GM13977 (cell line): ENCODE results near the gene BTBD9.

ENCODE experiments used
- DNase-seq: peaks from one replicate; pipeline ENCODE4 v3.0.0; 2012; ENCODE audit warnings: low spot score
- in situ Hi-C: fragments of 300-500 bp; cut with MboI; formaldehyde crosslinking; loops from one replicate; pipeline ENCODE4 v1.12.0; 2022; ENCODE audit warnings: low sequenced_read_pairs, low pct_unique_long_range_greater_than_20kb, mixed read lengths, inconsistent platforms; ENCODE audit not compliant: unreplicated experiment
- TF ChIP-seq, protein P1 (sequence below): IDR thresholded peaks from 2 replicates; pipeline ENCODE4 v1.5.1; 2012; ENCODE audit warnings: mild to moderate bottlenecking, control low read depth; ENCODE audit not compliant: insufficient read depth; ENCODE audit errors: extremely low read depth, missing control alignments

The BTBD9 gene

DNA sequence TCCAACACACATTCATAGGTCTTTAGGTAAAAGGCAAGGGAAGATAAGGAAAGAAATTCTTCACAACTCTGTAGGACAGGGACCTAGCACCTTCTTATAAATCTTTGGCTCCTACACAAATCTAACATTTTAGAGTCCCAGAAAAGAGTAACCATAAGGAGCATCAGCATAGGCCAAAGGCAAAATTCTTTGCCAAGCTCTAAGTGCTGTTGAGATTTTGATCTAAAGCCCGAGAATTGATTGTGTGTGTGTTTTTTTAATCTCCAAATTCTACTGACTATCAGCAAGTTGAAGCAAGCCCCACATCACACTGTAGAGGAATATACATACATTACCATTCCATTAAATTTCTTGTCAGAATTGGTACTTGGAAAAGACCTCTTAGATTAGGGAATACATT lies 233.6 kb downstream of the BTBD9 start:
- DNase-seq = no peak
- TF ChIP-seq, protein P1, sequence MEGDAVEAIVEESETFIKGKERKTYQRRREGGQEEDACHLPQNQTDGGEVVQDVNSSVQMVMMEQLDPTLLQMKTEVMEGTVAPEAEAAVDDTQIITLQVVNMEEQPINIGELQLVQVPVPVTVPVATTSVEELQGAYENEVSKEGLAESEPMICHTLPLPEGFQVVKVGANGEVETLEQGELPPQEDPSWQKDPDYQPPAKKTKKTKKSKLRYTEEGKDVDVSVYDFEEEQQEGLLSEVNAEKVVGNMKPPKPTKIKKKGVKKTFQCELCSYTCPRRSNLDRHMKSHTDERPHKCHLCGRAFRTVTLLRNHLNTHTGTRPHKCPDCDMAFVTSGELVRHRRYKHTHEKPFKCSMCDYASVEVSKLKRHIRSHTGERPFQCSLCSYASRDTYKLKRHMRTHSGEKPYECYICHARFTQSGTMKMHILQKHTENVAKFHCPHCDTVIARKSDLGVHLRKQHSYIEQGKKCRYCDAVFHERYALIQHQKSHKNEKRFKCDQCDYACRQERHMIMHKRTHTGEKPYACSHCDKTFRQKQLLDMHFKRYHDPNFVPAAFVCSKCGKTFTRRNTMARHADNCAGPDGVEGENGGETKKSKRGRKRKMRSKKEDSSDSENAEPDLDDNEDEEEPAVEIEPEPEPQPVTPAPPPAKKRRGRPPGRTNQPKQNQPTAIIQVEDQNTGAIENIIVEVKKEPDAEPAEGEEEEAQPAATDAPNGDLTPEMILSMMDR = no peak
- in situ Hi-C loops = no loop called here

DNA sequence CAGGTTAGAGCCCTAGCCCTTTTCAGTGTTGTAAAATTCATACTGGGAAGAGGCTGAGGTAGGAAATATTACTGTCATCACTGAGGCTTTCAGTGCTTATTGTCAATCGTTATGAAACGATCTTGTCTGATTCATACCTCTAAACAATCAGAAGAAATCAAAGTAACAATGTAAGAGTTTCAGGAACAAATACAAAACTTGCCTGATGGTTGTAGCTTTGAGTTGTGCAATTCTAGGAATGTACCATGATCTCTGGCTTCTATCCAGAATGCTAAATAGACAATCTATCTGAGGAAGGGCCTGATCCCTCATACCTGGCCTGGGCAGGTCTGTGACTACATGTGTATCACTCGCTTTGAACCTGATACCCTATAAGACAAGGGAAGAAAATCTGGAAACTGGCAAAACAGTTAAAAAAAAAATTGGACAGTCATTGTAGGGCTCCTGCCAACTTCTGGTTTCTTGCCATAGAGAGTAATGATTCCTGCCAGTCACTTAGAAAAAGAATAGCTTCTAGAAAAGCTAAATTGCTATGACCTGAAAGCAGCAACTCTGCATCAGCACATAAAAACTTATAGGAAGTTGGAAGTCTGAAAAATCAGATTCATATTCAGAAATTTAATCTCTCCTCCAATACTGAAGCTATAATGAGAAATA lies 234.7 kb downstream of the BTBD9 start:
- TF ChIP-seq, protein P1 = no peak
- in situ Hi-C loops = no loop called here
- no peak for DNase-seq

DNA sequence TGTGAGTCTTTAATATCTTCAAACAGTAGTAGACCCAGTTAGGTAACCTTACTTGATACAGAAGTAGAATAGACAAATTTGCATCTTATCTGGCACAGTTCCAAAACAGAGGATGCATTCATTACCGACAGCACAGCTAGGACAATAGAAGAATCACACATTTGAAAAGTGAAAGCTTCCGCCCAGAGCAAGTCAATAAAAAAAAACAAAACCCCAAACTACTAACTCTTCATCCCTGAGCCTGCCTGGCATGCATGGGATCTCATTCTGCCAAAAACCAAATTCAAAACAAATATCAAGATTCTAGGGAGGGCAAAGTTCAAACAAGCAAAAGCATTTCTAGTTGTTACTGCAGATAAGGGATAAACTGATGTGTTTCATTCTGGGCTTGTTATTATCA lies 235.4 kb downstream of the BTBD9 start:
- DNase-seq = no peak
- in situ Hi-C loops = no loop called here
- TF ChIP-seq, protein P1 = no peak

DNA sequence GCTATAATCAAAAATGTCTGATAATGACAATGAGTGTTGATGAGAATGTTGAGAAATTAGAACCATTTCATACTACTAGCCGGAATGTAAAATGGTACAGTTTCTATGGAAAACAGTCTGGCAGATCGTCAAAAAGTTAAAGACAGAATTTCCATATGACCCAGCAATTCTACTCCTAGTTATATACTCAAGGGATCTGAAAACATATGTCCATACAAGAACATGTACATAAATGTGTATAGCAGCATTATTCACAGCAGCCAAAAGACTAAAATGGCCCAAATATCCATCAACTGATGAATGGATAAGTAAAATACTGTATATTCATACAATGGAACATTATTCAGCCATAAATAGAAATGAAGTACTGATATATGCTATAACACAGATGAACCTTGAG lies 236.2 kb downstream of the BTBD9 start:
- in situ Hi-C loops = no loop called here
- DNase-seq = no peak
- TF ChIP-seq, protein P1 = no peak

DNA sequence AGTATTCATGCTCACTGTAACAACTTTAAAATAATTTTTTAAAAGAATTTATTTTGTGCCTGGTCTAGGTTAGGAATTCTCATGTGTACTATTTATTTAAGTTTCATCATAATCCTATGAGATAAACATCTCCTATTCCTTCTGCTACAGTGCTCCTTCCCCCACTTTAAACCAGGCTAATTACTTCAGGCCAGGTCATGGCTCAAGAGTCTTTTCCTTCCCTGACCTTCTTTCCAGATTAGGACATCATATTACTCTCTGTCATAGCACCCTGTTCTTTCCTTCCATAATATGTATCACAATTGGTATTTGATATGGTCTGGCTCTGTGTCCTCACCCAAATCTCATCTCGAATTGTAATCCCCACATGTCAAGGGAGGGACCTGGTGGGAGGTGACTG lies 239.0 kb downstream of the BTBD9 start:
- TF ChIP-seq, protein P1 = no peak
- DNase-seq = no peak
- in situ Hi-C loops = no loop called here

DNA sequence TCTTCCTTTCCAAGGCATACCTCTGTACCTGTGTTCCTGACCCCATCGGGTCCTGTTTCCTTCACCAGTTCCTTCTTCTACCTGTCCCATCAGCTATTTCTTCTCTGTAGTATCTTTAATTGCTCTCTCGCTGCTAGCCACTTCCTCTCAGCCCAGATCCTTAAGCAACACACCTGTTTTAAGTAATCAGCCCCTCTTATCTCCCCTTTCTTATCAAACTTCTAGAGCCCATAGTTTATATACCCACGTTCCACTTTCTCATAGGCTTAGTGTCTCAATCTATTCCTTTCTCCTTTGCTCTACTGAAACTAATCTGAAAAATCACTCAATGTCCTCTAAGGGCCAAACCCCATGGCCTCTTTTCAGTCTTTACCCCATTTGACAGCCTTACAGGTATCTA lies 239.6 kb downstream of the BTBD9 start:
- TF ChIP-seq, protein P1 = no peak
- no peak for DNase-seq
- in situ Hi-C loops = no loop called here

DNA sequence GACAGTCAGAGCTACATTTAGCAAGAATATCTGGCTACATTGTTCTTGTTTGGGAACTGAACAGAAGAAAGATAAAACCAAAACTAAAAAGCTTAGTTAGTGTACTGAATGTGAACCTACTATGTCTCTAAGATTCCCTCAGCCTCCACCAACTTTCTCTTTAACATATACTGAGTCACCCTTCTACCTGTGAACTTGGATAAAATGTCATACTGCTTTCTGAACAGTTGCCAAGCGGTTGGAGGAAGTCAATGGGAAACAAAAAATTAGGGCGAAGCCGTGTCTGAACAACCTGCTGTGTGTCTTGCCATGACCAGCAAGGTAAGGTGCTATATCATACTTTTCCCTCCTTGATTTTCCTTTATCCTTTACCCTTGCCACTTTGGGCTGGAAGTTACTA lies 243.5 kb downstream of the BTBD9 start:
- TF ChIP-seq, protein P1 = no peak
- in situ Hi-C loops = no loop called here
- DNase-seq = no peak
